ENCODE data around the gene POLR2J3.
"Not testable (repeated sequence)": the region's sequence is repeated elsewhere in the genome, so short reads cannot be mapped to it uniquely, and the experiment has no call there.

The POLR2J3 gene

GRCh38 chr7:102581722-102582121 is 9.3 kb upstream of the POLR2J3 start:
- not testable (repeated sequence) for DNase-seq

DNA sequence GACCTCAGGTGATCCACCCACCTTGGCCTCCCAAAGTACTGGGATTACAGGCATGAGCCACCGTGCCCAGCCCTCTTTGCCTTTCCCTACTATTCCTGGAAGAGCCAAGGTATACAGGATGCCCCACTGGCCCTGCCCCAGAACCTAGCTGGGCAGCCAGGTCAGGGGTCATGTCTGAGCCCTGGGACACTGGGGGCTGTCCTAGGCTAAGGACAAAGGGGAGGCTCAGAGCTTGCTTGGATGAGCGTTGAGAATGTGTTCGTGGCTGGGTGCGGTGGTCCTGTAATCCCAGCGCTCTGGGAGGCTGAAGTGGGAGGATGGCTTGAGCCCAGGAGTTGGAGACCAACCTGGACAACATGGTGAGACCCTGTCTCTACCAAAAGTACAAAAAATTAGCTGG is 6.1 kb upstream of the POLR2J3 start:
- not testable (repeated sequence) for DNase-seq

- not testable (repeated sequence) for DNase-seq
These were observed 5.2 kb upstream of the POLR2J3 start for GRCh38 chr7:102577315-102578240.

GRCh38 chr7:102576363-102576762 is 4.0 kb upstream of the POLR2J3 start:
- DNase-seq, result not testable (repeated sequence)

DNA sequence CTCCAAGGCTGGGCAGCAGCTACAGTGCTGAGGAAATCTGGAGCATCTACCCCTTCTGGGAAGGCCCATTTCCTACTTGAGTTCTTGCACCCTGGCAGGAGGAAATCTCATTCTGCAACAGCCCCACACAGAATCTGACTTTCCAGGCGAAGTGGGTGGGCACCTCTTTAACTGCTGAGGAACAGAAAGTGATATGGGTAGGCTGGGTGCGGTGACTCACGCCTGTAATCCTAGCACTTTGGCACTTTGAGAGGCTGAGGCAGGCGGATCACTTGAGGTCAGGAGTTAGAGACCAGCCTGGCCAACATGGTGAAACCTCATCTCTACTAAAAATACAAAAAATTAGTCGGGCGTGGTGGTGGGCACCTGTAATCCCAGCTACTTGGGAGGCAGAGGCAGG is 2.2 kb upstream of the POLR2J3 start:
- DNase-seq, result not testable (repeated sequence)

DNA sequence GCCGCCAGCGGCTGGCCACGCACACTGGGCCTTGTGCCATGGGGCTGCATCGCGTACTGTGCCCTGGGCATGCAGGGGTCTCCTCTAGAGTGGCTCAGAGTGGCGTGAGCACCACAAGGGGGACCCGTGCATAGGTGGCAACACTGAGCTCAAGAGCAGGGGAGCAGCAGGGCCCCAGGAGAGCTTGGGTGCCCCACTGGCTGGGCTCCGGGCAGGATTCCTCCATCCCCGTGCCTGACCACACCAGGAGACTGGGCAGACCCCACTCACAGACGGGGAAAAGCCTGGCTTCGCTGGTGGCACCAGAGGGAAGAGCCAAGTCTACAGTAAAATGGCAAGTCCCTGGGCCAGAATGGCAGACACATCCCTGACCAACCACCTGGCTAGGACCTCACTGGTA is 3.8 kb downstream of the POLR2J3 start:
- not testable (repeated sequence) for DNase-seq

- DNase-seq, result not testable (repeated sequence)
These were observed 21.5 kb downstream of the POLR2J3 start, which contains the start of gene SPDYE2 for GRCh38 chr7:102550808-102551422. TSS of gene SPDYE2 (plus strand) at chr7:102551226. CDS start at chr7:102553256, 2,030 bp downstream.

DNA sequence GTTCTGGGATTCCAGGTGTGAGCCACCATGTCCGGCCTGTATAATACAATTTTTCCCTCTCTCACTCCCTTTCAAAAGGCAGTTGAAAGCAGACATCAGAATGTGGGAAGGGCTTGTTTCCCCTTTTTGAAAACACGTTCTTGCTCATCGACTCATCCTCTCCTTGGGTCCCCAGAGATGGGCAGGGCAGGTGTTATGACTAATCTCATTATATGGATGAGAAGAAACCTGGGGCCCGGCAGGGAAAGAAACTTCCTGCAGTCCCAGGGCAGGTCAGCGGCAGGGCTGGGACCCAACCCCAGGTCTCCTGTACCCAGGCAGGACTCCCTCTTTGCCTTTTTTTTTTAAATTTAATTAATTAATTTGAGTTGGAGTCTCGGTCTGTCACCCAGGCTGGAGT is 26.0 kb downstream of the POLR2J3 start:
- DNase-seq, result not testable (repeated sequence)

DNA sequence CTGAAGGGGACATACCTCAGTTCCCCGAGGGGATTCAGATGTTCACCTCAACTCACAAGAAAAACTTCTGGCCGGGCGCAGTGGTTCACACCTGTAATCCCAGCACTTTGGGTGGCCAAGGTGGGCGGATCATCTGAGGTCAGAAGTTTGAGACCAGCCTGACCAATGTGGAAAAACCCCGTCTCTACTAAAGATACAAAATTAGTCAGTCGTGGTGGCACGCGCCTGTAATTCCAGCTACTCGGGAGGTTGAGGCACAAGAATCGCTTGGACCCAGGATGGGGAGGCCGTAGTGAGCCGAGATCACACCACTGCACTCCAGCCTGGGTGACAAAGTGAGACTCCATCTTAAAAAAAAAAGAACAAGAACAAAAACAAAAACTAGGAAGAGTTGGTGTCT is 27.1 kb downstream of the POLR2J3 start:
- DNase-seq, result not testable (repeated sequence)

- DNase-seq, result not testable (repeated sequence)
These were observed 28.0 kb downstream of the POLR2J3 start for GRCh38 chr7:102544372-102544771.

DNA sequence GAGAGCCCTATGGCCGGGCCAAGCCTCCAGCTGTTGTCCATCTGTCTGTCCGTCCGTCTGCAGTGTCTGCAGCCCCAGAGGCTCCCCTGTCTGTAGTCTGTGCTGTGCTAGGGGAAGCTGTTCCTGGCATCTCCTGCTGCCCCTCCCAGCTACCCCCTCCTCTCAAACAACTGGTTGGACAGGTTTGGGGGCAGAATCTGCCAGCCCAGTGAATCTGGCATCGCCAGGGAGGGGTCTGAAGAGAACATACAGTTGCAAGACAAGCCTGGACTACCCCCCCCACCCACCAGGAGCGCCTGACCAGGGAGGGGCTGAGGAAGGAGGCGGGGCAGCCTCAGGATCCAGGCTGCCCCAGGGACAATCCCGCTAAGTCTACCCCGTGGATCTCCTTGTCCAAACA is 28.8 kb downstream of the POLR2J3 start, which contains the start of gene UPK3BL2:
TSS of gene UPK3BL2 (minus strand) at position 101 of the 400 bp plus-strand sequence. CDS start at position 41, 60 bp downstream.
- not testable (repeated sequence) for DNase-seq

- DNase-seq, result not testable (repeated sequence)
These were observed 29.6 kb downstream of the POLR2J3 start for GRCh38 chr7:102542771-102543170.

GRCh38 chr7:102542083-102542482 is 30.3 kb downstream of the POLR2J3 start:
- DNase-seq, result not testable (repeated sequence)

DNA sequence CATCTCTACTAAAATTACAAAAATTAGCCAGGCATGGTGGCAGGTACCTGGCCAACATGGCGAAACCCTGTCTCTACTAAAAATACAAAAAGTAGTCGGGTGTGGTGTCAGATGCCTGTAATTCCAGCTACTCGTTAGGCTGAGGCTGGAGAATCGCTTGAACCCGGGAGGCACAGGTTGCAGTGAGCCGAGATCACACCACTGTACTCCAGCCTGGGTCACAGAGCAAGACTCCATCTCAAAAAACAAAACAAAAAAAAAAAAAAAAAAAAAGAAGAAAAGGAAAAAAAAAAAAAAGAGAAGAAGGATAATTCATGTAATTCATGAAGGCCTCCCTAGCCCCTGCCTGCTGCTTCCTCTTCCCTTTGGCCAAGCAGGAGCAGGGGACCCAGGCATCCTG is 31.8 kb downstream of the POLR2J3 start:
- not testable (repeated sequence) for DNase-seq

- DNase-seq, result not testable (repeated sequence)
These were observed 37.2 kb downstream of the POLR2J3 start for GRCh38 chr7:102535062-102535615.

DNA sequence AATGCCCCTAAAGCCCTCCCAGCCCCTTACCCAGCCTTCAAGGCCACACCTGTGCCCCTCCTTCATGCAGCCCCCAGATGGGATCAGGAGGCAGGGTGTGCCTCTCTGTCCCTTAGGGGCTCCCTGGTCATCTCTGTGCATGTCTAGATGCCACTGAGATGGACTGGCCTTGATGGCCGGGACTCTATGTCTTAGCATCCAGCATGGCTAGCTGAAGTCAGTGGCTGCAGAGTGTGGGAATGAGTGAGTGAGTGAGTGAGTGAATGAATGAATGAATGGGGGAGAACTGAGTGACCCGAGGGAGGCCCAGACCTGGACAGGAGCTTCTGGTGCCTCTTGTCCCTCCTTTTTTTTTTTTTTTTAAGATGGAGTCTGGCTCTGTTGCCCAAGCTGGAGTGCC is 40.3 kb downstream of the POLR2J3 start:
- DNase-seq, result not testable (repeated sequence)

DNA sequence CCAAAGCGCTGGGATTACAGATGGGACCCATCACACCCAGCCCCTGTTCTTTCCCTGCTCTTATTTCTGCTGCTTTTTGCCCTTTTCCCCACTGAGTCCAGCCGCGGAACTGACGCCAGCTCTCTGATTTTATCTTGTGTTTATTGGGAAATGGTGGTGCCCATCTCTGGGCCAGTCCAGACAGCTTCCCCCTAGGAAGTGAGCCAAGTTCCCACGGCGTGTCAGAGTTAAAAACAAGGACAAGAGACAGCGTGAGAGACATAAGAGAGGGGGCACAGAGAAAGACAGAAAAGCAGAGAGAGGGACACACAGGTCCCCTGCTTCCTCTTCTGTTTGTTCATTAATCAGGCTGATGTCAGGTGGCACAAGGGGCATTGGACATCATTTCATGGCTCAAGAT is 40.8 kb downstream of the POLR2J3 start:
- DNase-seq, result not testable (repeated sequence)

GRCh38 chr7:102527822-102528793 is 44.3 kb downstream of the POLR2J3 start:
- not testable (repeated sequence) for DNase-seq

DNA sequence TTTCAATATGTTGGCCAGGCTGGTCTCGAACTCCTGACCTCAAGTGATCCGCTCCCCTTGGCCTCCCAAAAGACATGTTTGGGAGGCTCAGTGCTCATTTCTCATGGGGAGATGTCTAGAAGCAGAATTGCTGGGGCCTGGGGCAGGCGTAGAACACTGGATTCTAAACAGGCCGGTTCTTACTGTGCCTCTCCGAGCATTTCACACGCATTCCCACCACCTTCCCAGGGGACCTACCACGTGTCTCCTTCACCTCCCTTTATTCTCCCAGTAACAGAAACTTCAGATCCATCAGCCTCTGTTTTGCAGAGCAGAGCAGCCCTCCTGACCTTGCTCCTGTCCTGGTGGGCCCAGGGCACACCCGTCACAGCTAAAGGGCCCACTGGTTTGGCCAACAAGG is 45.2 kb downstream of the POLR2J3 start:
- not testable (repeated sequence) for DNase-seq

DNA sequence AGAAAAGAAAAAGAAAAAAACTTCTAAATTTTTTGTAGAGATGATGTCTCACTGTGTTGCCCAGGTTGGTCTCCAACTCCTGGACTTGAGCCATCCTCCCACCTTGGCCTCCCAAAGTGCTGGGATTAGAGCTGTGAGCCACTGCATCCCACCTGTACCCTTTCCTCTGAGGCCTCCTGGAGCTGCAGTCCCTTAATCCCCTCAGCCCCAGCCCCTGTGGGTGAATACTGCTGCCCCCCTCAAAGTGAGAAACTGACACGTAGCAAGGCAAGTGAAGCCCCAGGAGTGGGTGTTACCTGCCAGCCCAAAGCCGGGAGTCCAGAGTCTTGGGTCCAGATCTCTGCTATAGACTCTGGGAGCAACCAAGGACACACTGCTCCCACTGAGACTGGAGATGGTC is 47.6 kb downstream of the POLR2J3 start:
- not testable (repeated sequence) for DNase-seq

DNA sequence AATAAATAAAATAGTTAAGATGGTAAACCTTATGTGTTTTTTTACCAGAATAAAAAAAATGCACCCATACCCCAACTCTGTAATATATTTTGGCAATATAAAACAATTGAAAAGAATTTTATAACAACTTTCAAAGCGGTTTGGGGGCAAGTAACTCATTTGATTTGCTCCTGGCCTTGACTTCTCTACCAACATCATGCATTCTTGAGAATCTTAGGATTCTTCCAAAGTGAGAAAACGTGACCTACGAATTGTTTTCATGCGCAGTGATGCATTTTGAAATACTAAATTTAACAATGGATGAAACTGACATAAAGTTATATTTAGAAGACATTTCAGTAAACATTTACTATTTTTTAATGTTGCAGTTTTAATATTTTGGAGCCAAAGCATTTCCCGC is 51.6 kb downstream of the POLR2J3 start:
- not testable (repeated sequence) for DNase-seq
